Colonic mucosa (tissue), 4 donors: ENCODE measurements around the gene CACNA2D2. TPM values are rescaled to one million over a fixed set of nuclear protein-coding genes. Genes with fewer than 3 reads are reported as not detected.
A peak's percentile ranks its signal among the peaks of the same experiment; 100 is the strongest.

Source experiments
- DNase-seq: peaks from one replicate; pipeline ENCODE4 v3.0.0-alpha.2; 2020
- H3K27ac ChIP-seq: fragments of 200-600 bp; one replicate; pipeline ENCODE4 v1.8.0; 2021
- H3K27me3 ChIP-seq: fragments of 200-600 bp; one replicate; pipeline ENCODE4 v1.8.0; 2021
- H3K36me3 ChIP-seq: fragments of 200-600 bp; one replicate; pipeline ENCODE4 v1.8.0; 2021
- H3K4me1 ChIP-seq: fragments of 200-600 bp; one replicate; pipeline ENCODE4 v1.8.0; 2021; ENCODE audit warnings: mild to moderate bottlenecking
- H3K4me3 ChIP-seq: fragments of 200-600 bp; one replicate; pipeline ENCODE4 v1.8.0; 2021
- H3K9ac ChIP-seq, 2 donors: one replicate each; pipeline ENCODE4 v1.7.0; 2013; ENCODE audit warnings: control low read depth in 2 of 2, low read depth in 2 of 2, low read length in 2 of 2
- H3K9me3 ChIP-seq: fragments of 200-600 bp; one replicate; pipeline ENCODE4 v1.8.0; 2021
- intact Hi-C: fragments of 100-400 bp; cut with DNase I; formaldehyde crosslinking; loops from one replicate; pipeline ENCODE4 v1.14.1; 2022
- total RNA-seq, 2 donors: library from RNA; stranded (reverse); fragmentation: NEBNext Ultra II Directional in 1 of 2; extraction: Animal tissue kit (Norgen Biotek cat#: 25700) in 1 of 2; gene quantifications; one replicate each; pipeline ENCODE4 v1.2.1, GENCODE V29; 2021
- TF ChIP-seq, protein P1 (sequence below): fragments of 200-600 bp; IDR thresholded peaks from one replicate; pipeline ENCODE4 v1.8.0; 2022; ENCODE audit warnings: antibody characterized with exemption, mild to moderate bottlenecking
- donor health status: healthy.
- donor health status: DM: no; HTN: no; CAD: no.
- donor health status: DM: no; HTN: no; CAD: no.

CACNA2D2 gene
- total RNA-seq, 2 donors from 2014 or later, result 2.4 to 3.3 TPM

DNA sequence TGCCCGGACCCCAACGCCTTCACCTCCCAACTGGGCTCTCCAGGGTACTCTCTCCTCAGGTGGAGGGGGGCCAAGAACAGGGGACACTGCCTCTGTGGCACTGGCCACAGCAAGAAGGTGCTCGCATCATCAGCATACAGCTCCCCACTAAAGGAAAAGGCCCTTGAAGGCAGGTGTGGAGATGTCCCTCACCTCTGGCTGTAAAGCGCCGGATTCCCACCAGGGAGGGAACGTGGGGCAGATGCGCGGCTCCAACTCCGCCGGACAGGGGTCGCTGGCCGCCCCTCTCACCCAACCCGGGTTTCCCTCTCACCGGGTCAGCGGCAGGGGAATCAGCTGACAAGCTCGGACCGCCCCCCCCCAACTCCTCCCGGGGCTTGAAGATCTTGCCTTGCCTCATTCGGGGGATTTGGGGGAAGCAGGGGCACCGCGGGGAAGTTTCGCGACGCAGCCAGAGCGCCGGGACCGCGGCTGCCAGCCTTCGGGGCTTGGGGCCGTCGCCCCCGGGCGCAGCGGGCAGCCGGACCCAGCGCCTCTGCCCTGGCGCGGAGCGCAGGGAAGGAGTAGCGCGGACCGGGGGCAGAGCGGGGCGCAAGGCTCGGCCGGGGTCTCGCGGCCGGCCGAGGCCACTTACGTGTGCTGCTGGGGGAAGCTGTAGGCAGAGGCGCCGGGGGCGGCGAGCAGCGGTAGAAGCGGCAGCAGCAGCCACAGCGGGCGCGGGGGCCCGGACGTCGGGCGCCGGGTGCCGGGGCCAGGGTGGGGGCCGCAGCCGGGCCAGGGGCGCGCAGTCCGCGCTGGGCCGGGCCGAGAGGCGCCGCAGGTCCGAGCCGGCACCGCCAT lies 630 bp downstream of the CACNA2D2 start:
- Histone ChIP-seq H3K27me3 (peaks cover 19% of the 10 kb centered on the region), H3K4me1 (peaks cover 4% of the 10 kb centered on the region), H3K27ac (no peak overlapping the region), H3K9ac (peak overlapping the region in 1 of 2 donors; percentile 63), H3K4me3 (peak overlapping the region; percentile 38), H3K9me3 (no peaks in the 10 kb centered on the region), H3K36me3 (no peaks in the 10 kb centered on the region)
- intact Hi-C loops, result no loop called here
- TF ChIP-seq, protein P1, sequence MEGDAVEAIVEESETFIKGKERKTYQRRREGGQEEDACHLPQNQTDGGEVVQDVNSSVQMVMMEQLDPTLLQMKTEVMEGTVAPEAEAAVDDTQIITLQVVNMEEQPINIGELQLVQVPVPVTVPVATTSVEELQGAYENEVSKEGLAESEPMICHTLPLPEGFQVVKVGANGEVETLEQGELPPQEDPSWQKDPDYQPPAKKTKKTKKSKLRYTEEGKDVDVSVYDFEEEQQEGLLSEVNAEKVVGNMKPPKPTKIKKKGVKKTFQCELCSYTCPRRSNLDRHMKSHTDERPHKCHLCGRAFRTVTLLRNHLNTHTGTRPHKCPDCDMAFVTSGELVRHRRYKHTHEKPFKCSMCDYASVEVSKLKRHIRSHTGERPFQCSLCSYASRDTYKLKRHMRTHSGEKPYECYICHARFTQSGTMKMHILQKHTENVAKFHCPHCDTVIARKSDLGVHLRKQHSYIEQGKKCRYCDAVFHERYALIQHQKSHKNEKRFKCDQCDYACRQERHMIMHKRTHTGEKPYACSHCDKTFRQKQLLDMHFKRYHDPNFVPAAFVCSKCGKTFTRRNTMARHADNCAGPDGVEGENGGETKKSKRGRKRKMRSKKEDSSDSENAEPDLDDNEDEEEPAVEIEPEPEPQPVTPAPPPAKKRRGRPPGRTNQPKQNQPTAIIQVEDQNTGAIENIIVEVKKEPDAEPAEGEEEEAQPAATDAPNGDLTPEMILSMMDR, result no peak
- DNase-seq, result no peak

DNA sequence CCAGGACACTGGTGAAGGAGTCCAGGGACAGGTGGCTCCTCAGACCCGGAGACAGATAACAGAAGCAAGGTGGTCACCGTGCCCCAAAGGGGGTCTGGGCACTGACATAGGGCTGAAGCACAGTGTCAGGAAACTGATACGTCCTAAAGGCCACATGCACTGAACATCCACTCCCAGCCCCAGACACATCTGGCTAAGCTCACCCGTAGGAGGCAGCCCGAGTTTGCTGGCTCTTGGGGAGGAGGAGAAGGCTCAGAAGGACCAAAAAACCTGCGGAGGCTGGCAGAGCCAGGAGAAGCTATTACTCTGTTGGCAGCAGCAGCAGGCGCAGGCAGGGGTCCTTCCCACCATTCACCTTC lies 1.2 kb downstream of the CACNA2D2 start:
- TF ChIP-seq, protein P1, result no peak
- DNase-seq, result no peak
- Histone ChIP-seq H3K9me3 (no peaks in the 10 kb centered on the region), H3K27ac (no peak overlapping the region), H3K4me3 (peak overlapping the region; percentile 38), H3K9ac (no peak overlapping the region), H3K4me1 (peaks cover 4% of the 10 kb centered on the region), H3K27me3 (peaks cover 19% of the 10 kb centered on the region), H3K36me3 (no peaks in the 10 kb centered on the region)
- intact Hi-C loops, result no loop called here

GRCh38 chr3:50495609-50496423 lies 7.6 kb downstream of the CACNA2D2 start:
- H3K9me3 ChIP-seq, result no peaks in the 10 kb centered on the region
- intact Hi-C loops, result no loop called here
- H3K4me3 ChIP-seq, result no peak overlapping the region
- DNase-seq, result no peak
- H3K27ac ChIP-seq, result no peak overlapping the region
- H3K4me1 ChIP-seq, result no peaks in the 10 kb centered on the region
- TF ChIP-seq, protein P1, result no peak
- H3K9ac ChIP-seq, result no peak overlapping the region
- H3K36me3 ChIP-seq, result no peaks in the 10 kb centered on the region
- no peaks in the 10 kb centered on the region for H3K27me3 ChIP-seq

DNA sequence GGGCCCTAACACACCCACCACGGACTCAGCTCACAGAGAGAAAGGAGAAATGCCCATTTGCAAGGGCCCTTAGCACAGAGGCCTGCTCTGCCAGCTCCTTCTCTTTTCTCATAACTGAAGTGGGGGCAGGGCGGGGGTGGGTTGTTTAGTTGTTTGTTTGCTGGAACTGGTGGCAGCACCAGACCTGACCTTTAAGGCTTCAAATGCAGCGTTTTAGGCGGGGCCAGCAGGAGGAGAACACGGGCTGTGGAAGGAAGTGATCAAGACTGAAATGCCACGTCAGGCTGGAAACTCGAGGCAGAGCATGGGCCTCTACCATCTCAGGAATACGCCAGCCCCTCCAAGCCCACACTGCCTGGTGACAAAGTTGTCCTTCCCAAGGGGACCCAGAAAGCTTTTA lies 9.3 kb downstream of the CACNA2D2 start:
- Histone ChIP-seq H3K9ac (no peak overlapping the region), H3K27me3 (no peaks in the 10 kb centered on the region), H3K4me3 (no peak overlapping the region), H3K36me3 (no peaks in the 10 kb centered on the region), H3K27ac (no peak overlapping the region), H3K9me3 (no peaks in the 10 kb centered on the region), H3K4me1 (no peaks in the 10 kb centered on the region)
- intact Hi-C loops, result no loop called here
- TF ChIP-seq, protein P1, result no peak
- DNase-seq, result no peak

DNA sequence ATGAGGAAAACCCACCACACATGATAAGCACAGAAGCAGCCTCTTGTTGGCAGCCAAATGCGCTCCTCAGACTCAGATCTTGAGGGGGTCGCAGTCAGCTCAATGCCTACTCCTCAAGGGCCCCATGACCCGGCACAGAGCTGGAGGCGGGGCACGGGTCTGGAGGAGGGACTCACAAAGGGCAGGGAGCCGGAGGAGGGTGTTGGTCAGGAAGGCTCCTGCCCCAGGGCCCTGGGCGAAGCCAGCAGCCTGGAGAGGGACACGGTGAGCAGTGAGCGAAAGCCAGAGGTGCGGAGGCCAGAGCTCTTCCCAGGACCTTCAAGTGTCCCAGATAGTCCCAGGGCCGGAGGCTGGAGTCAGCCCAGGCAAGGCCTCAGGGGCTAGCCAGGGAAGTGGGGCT lies 9.8 kb downstream of the CACNA2D2 start:
- no peak for DNase-seq
- Histone ChIP-seq H3K9me3 (no peaks in the 10 kb centered on the region), H3K27ac (no peak overlapping the region), H3K4me1 (no peaks in the 10 kb centered on the region), H3K4me3 (no peak overlapping the region), H3K27me3 (no peaks in the 10 kb centered on the region), H3K36me3 (no peaks in the 10 kb centered on the region), H3K9ac (no peak overlapping the region)
- intact Hi-C loops, result no loop called here
- TF ChIP-seq, protein P1, result no peak
